GM18508 (cell line): ENCODE data around the gene ARF1.

Source experiments
- ATAC-seq: cut with Tn5 transposase; IDR thresholded peaks from one replicate; pipeline ENCODE4 v1.9.1; 2021; ENCODE audit warnings: moderate number of reproducible peaks; ENCODE audit not compliant: insufficient read depth, unreplicated experiment

ARF1 gene

DNA sequence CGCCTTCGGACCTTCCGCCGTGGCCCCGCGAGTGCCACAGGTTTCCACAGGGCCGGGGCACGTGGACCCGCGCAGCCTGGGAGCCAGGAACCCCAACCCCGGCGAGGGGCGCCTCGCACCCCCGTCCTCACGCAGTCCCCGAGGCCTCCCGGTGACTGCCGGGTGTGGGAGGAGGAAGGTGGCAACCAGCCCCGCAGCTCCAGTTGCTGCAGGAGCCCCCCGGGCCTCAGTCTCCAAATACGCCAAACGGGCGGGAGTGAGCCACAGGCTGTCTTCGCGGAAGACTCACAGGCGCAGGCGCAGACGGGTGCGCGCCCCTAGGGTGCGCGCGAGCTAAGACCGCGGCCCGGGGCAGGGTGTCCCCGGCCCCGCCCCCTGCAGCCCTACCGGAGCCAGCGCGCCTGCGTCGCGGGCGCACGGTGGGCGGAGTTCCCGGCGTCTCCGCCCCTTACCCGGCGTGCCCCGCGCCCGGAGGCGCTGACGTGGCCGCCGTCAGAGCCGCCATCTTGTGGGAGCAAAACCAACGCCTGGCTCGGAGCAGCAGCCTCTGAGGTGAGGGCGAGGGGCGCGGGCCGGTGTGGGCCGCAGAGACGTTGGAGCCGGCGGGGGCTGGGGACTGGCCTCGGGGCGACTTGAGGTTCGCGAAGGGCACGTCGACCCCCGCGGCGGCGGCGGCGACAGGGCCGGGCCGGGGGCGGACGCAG, at the start of gene ARF1:
TSS of gene ARF1 (plus strand) at position 495 of the 704 bp plus-strand sequence. CDS start 14,407 bp downstream, outside the sequence.
- peak; percentile 44 for ATAC-seq

DNA sequence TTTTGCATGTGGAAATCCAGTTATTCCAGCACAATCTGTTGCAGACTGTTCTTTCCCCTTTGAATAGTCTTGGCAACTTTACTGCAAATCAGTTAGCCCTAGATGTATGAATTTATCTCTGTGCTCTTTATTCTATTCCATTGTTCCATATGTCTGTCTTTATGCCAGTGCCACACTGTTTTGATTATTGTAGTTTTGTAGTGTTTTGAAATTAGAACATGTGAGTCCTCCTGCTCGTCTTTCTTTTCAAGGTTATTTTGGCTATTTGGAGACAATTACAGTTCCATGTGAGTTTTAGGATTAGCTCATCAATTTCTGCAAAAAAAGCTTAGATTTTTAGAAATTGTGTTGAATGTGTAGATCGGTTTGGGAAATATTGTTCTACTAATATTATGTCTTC, 49.1 kb upstream of the ARF1 start:
- ATAC-seq, result no peak

DNA sequence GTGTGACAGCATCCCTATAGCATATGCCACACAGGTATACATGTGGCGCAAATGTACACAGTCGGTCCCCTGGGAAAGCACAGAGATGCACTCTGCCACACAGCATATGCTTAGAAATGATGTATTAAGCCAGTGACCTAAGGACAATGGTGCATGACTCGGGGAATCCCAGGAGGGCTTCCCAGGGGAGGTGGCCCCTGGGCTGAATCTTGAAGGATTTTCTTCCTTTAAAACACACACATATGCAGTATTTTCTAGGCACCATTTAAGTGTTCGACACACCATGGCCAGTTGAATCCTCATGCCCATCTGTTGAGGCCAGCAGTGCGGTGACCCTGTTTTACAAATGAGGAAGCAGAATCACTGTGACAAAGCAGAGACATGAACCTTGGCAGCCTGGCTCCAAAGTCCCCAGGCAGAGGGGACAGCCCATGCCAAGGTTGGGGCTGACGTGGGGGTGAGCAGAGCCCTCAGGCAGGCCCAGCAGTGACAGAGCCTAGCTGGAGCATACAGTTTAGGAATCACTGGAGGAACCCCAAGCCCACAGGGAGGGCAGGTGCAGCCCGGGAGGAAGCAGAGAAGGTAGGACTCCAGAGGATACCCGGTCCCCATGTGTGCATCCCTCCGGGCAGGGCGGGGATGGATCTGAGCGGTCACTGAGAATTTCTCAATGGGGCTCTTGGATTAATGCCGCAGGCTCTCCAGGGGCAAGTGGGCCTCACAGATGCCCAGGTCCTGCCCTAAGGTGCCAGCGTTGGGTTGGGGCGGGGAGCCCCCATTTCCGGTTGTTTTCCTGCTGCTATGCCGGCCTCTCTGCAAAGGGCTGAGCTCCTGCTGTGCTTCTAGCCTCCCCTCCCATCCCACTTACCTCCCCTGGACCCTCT, 47.3 kb upstream of the ARF1 start:
- no peak for ATAC-seq

DNA sequence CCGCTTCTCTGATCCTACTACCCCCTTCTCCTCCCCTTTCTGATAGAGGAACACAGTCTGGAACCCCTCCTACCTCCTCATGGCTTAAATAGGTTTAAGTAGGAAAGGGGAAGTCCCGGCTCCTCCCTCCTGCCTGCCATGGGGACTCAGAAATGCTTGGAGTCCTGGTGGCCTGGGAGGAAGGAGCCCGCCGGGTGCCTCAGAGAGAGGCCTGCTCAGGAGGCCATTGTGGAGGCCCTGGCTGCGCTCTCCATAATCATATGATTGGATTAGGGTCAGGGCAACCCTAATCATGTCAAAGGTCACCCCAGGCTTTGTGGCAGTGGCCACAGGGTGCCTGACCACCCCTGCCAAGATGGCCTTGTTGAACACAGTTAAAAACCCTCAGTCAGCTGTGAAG, 46.7 kb upstream of the ARF1 start:
- no peak for ATAC-seq

DNA sequence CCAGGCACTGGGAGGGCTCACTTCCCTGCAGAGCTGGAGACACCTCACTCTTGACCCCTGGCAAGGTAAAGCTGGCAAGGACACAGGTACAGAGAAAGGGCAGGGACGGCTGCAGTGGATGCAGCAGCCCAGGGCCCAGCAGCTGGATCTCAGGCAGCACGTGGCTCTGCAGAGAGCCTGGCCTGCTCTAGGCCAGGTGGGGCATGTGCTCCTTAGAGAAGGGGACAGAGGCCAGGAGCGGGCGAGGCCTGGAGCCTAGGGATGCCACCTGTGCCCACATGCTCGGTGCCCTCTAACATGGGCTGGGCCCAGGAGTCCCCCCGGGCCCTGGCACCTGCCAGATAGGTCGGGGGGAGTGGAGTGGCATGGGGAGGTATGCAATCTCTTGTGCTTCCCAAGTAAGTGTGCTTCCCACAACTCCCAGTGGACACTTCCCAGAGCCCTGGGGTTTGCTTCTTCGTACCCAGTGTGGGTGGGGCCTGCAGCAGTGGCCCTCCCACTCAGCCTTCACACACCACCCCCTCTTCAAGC, 45.7 kb upstream of the ARF1 start:
- no peak for ATAC-seq

DNA sequence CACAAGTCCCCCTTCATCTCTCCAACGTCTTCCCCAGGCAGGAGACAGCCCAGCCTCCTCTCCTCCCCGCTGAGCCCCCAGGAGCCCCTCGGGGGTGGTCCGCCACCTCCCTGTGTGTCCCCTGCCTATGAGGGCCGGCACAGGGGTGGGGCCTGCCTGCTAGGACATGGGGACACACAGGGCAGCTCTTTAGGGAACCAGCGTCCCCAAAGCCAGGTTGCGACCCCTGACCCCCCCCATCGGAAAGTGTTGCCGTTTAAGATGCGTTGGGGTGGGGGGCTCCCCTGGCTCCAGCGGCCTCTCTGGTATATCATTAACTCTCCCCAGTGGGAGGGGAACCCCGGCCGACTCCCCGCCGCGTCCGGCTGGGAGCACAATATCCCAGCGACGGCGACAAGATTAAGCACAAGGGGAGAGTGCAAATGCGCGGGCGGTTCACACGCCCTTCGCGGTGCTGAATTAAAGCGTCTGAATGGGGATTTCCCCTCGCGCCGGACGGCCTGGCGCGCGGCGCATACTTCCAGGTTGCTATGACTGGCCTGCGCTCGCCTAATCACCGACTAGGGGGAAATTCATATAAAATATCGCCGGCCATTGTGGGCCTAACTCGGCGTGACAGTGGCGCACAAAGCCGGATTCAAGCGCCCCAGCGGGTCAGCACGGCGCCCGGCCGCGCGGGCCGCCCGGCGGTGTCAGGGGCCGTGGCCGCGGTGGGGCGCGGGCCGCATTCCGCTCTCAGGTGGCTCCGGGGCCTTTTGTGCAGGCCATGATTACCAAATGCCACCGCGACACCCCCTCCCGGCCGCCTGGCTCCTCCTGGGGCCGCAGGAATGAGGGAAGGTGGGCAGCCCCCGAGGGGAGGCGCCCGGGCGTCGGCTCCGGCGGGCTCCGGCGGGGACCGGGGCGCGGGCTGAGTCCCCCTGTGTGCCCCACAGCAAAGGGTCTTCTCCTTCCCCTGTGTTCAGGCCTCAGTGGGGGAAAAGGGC, 44.8 kb upstream of the ARF1 start:
- ATAC-seq, result no peak

DNA sequence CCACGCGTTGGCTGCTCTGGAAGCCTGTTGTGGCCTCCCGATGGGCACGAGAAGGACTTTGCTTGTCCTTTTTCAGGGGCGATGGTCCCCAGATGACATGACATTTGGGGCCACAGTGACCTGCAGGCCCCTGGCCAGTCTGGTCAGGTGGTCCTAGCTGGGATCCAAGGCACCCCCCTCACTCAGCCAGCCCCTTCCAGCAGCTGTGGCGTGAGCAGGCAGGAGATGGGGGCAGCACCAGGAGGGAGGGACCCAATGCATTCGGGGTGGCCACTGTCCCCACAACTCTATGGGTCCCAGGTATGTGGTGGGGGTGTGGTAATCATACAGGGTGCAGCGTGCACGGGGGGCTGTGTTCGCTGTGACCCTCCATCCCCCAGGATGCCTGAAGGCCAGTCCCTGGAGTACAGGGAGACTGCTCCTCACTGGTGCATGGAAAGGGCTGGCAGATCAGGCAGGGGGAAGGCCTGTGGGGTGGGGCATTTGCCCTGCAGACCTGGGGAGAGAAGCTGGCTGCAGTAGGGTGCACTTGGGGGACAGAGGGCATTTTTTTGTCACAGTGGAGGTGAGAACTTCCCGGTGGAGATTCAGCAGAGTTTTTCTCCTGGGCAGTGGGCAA, 44.0 kb upstream of the ARF1 start:
- no peak for ATAC-seq

DNA sequence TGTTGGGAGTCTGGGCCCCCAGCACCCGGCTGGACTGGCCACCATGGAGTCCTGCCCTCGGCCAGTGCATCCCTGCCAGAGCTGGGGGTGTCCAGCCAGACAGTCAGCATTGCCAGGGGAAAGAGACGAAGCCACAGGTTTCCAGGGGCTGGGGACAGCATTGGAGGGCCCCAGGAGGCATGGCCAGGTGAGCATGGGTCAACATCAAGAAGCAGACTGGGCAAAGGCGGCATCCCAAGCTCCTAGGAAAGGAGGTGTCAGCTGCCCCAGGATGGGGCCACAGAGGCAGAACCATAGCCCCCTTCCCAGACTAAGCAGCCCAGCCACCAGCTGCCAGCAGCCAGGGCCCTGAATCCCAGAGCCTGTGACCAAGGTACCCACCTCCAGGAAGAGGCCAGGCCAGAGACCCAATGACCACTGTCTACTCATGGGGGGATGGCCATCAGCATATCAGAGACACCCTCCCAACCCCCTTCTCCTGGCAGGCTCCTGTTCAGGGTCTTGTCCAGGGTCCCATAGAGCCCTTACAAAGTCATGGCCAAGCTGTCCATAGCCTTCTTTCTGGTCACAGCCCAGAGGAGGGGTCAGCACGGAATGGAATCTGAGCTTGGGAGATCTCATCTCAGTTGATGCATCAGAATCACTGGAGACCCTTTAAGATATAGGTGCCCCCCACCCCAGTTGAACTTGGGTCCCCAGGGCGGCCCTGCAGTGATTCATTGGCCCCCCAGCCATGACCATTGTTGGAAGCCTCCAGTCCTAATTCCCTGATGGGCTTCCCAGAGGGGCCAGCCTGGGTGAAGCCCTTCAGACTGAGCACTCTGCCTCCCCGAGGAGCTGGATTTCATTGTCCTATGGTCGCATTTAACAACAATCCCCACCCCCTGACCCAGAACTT, 43.3 kb upstream of the ARF1 start:
- no peak for ATAC-seq

DNA sequence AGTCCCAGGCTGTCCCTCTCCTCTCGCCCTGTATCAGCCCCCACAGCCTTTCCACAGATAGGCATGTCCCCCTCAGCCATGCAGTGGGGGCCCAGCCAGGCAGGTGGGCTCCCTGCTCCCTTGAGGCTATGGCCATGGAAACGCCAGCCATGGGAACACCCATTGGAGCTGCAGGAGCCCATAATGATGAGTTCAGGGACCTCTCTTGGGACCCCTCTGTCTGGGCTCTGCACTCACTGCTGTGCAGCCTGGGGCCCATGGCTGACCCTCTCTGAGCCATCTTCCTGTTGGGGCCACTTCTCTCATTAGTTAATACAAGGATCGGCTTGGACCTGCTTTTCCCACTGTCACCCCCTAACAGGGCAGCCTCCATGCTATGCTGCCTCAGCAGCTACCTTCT, 42.5 kb upstream of the ARF1 start:
- no peak for ATAC-seq

DNA sequence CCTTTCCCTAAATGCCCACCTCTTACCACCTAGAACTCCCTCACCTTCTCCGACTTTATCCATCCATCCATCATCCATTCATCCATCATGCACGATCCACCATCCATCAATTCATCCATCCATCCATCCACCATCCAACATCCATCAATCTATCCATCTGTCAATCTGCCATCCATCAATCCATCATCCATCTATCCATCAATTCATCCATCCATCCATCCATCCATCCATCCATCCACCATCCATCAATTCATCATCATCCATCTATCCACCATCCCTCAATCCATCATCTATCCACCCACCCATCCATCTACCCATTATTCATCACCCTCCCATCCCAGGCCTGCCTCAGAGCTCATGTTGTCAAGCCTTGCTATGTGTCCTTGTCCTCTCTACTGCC, 41.2 kb upstream of the ARF1 start:
- ATAC-seq, result no peak

DNA sequence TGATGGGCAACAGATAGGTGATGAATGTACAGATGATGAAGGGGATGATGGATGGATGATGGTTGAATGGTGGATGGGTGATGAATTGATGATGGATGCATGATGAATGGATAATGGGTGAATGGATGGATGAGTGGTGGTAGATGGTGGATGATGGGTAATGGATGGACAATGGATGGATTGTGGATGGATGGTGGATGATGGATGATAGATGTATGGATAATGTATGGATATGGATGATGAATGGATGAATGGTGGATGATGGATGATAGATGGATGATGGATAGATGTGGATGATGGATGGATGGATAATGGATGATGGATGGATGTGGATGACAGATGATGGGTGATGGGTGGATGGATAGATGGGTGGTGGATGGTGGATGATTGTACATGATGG, 40.0 kb upstream of the ARF1 start:
- ATAC-seq, result no peak

DNA sequence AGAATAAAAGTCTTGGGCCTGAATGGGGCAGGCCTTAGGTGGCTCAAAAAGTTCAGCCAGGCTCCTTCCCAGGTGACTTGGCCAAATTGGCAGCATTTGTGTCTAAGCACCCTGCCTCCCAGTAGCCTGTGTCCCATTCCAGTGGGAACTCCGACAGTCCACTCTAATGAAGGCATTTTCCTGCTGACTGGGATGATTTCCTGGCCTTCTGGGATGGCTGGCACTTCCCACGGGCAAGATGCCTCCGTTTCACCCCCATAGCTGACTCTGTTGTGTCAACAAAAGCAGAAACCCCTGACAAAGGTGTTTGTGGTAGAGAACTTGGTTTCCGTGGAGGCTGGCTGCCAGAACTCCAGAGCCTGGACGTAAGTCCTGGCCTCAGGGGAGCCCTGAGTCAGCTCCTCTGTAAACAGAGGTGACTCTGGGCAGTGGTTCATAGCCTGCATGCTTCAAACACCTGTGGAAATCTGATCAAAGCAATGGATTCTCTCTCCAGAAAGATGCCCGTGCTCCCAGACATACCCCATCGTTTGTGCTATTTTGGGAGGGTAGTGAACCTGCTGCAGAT, 39.1 kb upstream of the ARF1 start:
- ATAC-seq, result no peak

DNA sequence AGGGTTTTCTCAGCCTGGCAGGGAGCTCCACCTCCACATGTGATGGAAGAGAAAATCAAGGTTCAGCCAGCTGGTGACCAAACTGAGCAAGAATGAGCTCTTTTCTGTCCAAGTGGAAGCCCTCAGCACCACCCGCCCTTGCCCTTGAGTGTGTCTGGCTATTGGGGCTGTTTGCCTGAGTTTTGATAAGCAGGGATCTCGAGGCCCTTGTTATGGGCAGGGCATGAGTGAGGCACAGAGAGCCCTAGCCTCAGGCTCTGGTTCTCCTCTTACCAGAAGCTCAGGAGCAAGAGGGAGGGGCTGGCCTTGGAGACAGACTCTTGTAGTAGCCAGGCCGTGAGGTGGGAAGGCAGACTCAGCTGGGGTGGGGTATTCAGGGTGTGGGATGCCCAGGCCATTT, 37.5 kb upstream of the ARF1 start:
- ATAC-seq, result no peak

DNA sequence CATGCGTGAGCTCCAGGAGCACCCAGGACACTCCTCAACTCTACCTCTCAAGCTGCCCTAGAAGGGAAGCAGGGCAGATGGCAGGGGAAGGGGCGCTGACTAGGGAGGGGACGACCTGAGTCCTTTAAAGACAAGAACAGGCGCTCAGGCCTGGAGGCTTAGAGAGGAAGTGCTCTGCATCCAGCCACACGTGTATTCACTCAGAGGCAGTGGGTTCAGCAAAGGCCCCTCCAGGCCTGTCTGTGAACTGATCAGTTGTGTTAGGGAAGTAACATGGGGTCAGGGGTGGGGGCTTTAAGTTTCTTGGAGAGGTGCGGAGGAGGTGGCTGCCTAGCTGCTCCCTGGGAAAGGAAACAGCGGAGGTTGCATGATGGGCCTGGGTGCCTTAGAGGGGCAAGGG, 37.1 kb upstream of the ARF1 start:
- ATAC-seq, result no peak

DNA sequence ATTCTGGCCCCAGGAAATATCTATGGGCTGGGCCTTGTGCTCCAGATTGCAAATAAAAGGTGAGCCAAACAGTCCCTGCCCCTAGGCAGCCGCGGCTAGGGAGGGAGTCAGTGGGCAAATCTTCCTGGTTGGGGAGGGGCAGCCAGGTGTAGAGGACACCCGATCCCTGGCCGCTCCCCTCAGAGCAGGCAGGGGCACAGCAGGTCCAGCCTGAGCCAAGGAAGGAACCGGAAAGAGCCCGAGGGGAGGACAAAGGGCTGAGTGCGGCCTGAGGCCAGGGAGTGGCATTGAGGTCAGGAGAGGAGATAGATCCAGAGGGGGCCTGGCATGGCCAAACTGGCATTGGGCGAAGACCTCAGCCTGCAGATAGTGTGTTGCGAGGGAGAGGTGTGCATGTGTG, 36.6 kb upstream of the ARF1 start:
- ATAC-seq, result no peak

DNA sequence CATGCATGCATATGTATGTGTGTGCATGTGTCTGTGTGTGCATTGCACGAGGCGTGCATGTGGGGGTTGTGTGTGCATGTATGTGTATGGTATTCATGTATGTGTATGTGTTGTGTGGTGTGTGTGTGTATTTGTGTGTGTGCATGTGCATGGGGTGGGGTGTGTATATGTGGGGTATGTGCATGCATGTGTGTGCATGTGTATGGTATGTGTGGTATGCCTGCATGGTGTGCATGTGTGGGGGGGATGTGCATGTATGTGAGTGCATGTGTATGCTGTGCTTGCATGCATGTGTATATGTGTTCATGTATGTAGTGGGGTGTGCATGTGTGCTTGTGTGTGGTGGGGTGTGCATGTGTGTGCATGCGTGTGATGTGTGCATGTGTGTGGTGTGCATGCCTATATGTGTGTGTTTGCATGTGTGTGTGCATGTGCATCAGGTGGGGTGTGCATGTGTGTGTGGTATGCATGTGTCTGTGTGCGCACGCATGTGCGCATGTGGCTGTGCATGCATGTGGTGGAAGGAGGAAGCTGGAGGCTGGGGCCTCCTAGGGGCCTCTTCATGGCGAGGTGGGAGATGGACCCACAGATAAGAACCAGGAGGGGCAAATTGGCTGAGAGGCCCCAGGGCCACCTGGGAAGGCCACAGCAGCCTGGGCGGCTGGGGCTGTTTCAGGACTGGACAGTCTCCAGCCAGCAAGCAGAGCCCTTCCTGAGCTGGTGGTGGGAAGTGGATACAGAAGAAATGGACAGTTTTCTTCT, 35.9 kb upstream of the ARF1 start:
- no peak for ATAC-seq

DNA sequence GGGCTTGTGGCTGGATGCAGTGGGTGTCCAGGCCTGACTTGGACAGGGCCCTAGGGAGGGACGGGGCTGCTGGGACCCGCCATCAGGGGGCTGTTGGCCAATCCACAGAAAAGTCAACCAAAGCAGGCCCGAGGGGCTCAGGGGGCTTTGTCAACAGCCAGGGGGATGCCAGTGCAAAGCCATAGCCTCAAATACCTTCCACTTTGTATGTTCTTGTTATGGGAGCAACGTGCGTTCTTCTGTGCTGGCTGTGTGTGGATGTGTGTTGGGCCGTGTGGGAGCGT, 35.4 kb upstream of the ARF1 start:
- ATAC-seq, result no peak

DNA sequence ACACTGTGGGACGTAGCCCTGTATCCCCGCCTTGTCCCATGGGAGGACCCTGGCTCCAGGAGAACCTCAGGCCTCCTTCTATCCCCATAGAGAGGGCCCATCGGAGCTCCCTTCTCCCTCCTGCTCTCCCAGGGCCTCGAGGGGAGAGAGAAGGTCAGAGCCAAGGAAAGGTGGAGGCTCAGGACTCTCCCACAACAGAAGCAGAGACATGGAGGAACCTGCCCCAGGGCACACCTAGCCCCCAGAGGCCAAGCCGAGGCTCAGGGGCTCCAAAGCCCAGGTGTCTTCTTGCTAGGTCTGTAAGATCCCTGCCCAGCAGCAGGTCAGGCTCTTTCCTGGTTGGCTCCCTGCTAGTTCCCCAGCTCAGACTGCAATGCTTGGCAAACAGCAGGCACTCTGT, 34.4 kb upstream of the ARF1 start:
- no peak for ATAC-seq
